ENCODE measurements around the gene FBN2.
"Not testable (repeated sequence)": the region's sequence is repeated elsewhere in the genome, so short reads cannot be mapped to it uniquely, and the experiment has no call there.

Gene FBN2

DNA sequence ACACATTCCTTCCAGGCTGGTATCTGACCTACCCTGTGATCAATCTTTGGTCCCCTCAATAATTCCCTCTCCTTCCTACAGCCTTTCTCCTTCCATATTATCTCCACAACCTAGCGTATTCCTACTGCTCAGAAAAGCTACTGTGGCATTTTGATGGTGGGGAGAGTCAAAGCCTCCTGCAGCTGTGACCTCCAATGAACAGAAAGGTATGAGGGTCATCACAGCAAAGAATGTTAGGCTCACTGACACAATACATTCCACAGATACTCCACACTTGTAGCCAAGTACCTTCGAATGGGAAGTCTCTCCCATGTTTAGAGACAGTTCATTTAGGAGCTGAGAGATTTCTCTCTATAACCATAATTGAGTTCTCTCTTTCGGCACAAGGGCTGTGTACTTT is 5.9 kb downstream of the FBN2 start:
- no peak for TF ChIP-seq POLR2A (IDR thresholded peaks at IDR 0.05; ENCODE audit: low read depth, low read length)
- no peak for TF ChIP-seq TAF1 (IDR thresholded peaks at IDR 0.05; ENCODE audit: borderline replicate concordance, low read depth, low read length)
- TF ChIP-seq POLR2AphosphoS5 (IDR thresholded peaks at IDR 0.05; ENCODE audit: low read depth, low read length), result no peak
- DNase-seq (ENCODE audit: insufficient read length) (no peak), FAIRE-seq (no peak)

DNA sequence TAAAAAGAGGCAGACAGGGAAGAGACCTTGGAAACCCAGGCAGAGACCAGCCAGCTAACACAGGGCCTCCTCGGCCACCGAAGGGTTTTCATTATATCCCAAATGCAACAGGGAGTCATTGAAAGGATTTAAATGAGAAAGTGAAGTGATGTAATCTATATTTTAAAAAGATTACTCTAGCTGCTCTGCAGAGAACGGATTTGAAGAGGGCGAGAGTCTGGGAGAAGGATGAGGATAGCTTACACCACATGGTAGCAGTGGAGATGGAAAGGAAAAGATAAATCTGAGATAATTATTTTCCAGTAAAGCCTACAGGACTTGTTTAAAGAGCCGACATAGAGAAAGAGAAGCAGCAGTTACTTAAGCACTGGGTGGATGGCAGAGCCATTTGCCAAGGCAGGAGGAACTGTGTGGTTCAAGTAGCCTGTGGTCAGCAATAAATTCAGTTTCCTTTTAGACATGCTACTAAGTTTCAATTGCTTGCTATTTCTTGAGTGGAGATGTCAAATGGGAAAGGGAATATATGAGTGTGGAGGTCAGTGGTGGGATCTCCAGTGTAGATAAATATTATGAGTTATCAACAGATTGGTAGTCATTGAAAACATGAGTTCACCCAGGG is 9.3 kb downstream of the FBN2 start:
- TF ChIP-seq TAF1 (IDR thresholded peaks at IDR 0.05; ENCODE audit: borderline replicate concordance, low read depth, low read length) (no peak), POLR2AphosphoS5 (IDR thresholded peaks at IDR 0.05; ENCODE audit: low read depth, low read length) (no peak), POLR2A (IDR thresholded peaks at IDR 0.05; ENCODE audit: low read depth, low read length) (no peak)
- FAIRE-seq, result no peak
- no peak for DNase-seq (ENCODE audit: insufficient read length)

DNA sequence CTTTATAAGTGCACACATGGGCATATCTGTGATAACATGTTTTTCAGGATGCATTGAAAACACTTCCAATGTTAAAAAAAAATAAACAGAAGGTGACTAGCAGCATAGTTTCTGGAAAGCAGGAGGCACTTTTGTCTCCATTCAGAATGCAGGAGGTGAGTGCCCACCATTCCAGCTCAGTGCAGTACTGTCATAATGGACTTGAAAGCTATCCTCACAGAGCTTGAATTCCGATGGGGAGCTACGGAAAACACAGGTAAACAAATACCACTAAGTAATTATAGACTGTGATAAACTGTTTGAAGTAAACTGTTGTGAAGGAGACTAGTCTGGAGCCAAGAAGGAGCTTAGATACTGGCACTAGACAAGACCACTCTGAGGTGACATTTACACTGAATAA is 9.9 kb downstream of the FBN2 start:
- no peak for FAIRE-seq
- no peak for DNase-seq (ENCODE audit: insufficient read length)
- TF ChIP-seq POLR2AphosphoS5 (IDR thresholded peaks at IDR 0.05; ENCODE audit: low read depth, low read length) (no peak), TAF1 (IDR thresholded peaks at IDR 0.05; ENCODE audit: borderline replicate concordance, low read depth, low read length) (no peak), POLR2A (IDR thresholded peaks at IDR 0.05; ENCODE audit: low read depth, low read length) (no peak)

DNA sequence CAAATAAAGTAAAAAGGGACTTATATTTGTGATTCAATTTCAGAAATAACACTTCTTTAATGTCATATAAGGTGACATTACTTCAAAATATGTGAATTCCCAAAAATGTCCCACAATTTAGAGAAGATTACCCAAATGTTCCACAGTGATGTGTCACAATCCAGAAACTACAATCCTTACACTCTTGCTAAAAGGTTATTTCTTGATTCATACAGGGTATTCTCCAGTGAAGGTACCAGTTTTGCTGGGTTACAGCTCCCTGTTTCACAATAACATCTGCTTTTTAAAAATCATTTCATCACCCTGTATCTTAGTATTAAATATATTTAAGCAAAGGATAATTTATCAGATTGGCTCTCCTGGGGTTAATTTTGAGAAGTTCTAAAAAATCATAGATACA is 11.0 kb downstream of the FBN2 start:
- TF ChIP-seq POLR2AphosphoS5 (IDR thresholded peaks at IDR 0.05; ENCODE audit: low read depth, low read length) (no peak), TAF1 (IDR thresholded peaks at IDR 0.05; ENCODE audit: borderline replicate concordance, low read depth, low read length) (no peak), POLR2A (IDR thresholded peaks at IDR 0.05; ENCODE audit: low read depth, low read length) (no peak)
- FAIRE-seq (no peak), DNase-seq (ENCODE audit: insufficient read length) (no peak)

DNA sequence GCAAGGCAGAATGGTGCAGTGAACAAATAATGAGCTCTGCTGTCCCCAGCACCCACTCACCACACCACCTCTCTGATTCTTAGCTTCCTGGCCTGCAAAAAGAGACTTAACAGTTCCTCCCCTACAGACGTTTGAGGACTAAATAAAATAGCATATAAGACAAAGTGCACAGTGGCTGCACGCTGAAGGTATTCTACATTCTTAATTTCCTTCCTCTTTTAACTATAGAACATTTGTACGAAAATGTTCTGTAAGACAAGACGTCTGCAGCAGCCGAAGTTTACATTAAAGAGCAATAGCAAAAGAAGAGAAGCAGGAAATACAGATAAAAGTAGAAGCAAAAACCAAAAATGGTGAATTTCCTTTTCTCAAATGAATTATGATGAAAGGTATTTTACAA is 15.7 kb downstream of the FBN2 start:
- TF ChIP-seq POLR2AphosphoS5 (IDR thresholded peaks at IDR 0.05; ENCODE audit: low read depth, low read length), result no peak
- TF ChIP-seq POLR2A (IDR thresholded peaks at IDR 0.05; ENCODE audit: low read depth, low read length), result no peak
- TF ChIP-seq TAF1 (IDR thresholded peaks at IDR 0.05; ENCODE audit: borderline replicate concordance, low read depth, low read length), result no peak
- FAIRE-seq (no peak), DNase-seq (ENCODE audit: insufficient read length) (no peak)

DNA sequence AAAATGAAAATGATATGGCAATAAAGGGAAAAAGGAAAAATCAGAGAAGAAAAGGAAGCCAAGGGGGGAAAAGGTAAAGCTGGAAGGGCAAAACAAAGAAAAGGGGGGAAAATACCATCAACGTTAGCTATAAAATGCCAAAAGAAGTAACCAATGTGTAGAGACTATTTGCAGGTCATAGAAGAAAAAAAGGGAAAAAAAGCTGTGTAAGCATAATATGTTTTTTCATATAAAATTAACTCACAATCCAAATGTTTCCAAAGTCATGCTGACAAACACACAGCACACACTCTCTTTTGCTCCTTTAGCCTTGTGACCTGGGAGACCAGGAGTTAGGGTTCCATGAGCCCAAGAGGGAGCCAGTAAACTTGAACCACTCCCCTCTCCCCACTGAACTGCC is 18.2 kb downstream of the FBN2 start:
- no peak for TF ChIP-seq TAF1 (IDR thresholded peaks at IDR 0.05; ENCODE audit: borderline replicate concordance, low read depth, low read length)
- no peak for TF ChIP-seq POLR2A (IDR thresholded peaks at IDR 0.05; ENCODE audit: low read depth, low read length)
- no peak for TF ChIP-seq POLR2AphosphoS5 (IDR thresholded peaks at IDR 0.05; ENCODE audit: low read depth, low read length)
- DNase-seq (ENCODE audit: insufficient read length), result no peak
- FAIRE-seq, result no peak

DNA sequence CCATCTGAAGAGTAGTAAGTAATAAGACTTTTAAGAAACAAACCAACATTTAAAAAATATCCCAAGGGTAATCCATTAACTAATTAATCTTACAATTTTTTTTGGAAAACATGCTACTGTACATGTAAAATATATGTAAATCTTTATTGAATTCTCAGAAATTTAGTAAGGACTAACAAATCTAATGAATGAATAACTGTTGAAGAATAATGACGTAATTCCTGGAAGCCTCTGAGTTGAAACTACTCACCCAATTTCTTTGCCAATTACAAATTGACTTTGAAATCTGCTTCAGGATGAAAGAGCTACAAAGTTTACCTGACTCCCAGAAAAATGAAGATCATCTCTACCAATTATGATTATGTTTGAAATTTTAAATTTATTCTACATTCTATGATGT is 21.1 kb downstream of the FBN2 start:
- FAIRE-seq, result no peak

DNA sequence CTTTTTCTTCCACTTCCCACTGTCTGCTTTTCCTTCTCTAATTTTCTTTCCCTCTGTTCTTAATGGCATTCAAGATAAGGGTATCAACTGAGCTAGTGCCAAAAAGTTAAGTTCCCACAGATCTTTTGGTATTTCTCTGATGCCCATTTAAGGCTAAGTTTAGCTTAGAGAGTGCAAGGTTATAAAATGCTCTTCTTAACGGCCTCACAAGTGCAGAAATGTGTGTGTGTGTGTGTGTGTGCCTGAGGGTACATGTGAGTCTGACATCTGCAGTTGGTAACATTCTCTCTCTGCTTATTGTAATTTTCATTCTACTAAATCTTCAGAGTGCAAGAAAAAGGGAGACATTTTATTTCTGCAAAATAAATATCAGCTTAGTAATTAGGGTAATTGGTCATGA is 24.2 kb downstream of the FBN2 start:
- no peak for FAIRE-seq
- TF ChIP-seq POLR2A (IDR thresholded peaks at IDR 0.05; ENCODE audit: low read depth, low read length), result no peak
- TF ChIP-seq TAF1 (IDR thresholded peaks at IDR 0.05; ENCODE audit: borderline replicate concordance, low read depth, low read length), result no peak
- DNase-seq (ENCODE audit: insufficient read length), result no peak

More for the DNA sequence above, 21.1 kb downstream of the FBN2 start:
- TF ChIP-seq TAF1 (IDR thresholded peaks at IDR 0.05; ENCODE audit: borderline replicate concordance, low read depth, low read length) (no peak), POLR2AphosphoS5 (IDR thresholded peaks at IDR 0.05; ENCODE audit: low read depth, low read length) (no peak), POLR2A (IDR thresholded peaks at IDR 0.05; ENCODE audit: low read depth, low read length) (no peak)
- DNase-seq (ENCODE audit: insufficient read length), result no peak

DNA sequence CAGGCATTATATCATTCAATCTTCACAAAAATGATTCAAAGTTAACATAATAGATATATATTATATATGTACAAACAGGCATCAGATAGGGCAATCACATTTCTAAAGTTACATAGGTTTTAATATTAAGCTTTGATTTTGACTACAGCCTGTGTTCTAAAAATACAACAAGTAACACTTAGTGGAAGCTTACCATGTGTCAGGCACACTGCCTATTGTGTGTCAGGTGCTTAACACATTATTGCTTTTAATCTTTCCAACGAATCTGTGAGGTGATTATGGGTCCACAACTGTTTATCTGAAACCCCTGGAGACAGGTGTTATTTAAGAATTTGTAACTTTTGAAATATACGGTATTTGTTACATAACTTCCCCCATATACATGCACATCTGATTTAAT is 25.2 kb downstream of the FBN2 start:
- FAIRE-seq (no peak), DNase-seq (ENCODE audit: insufficient read length) (no peak)
- no peak for TF ChIP-seq POLR2AphosphoS5 (IDR thresholded peaks at IDR 0.05; ENCODE audit: low read depth, low read length)
- no peak for TF ChIP-seq TAF1 (IDR thresholded peaks at IDR 0.05; ENCODE audit: borderline replicate concordance, low read depth, low read length)
- no peak for TF ChIP-seq POLR2A (IDR thresholded peaks at IDR 0.05; ENCODE audit: low read depth, low read length)

DNA sequence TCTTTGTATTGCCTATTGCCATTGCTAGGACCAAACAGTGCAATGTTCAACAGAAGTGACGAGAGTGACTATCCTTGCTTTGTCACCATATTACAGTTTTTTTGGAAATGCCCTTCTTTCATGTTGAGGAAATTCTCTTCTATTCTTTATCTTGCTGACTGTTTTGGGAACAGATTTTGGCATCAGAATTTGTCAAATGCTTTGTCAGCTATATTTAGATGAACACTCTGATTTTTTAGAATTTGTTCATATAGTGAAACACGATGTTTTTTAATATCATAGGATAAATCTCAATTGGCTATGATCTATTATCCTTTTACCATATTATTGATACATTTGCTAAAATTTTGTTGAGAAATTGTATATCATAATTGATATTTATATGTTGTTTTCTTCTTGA is 31.4 kb downstream of the FBN2 start:
- DNase-seq (ENCODE audit: insufficient read length) (no peak), FAIRE-seq (no peak)
- no peak for TF ChIP-seq POLR2AphosphoS5 (IDR thresholded peaks at IDR 0.05; ENCODE audit: low read depth, low read length)
- TF ChIP-seq TAF1 (IDR thresholded peaks at IDR 0.05; ENCODE audit: borderline replicate concordance, low read depth, low read length), result no peak
- no peak for TF ChIP-seq POLR2A (IDR thresholded peaks at IDR 0.05; ENCODE audit: low read depth, low read length)

DNA sequence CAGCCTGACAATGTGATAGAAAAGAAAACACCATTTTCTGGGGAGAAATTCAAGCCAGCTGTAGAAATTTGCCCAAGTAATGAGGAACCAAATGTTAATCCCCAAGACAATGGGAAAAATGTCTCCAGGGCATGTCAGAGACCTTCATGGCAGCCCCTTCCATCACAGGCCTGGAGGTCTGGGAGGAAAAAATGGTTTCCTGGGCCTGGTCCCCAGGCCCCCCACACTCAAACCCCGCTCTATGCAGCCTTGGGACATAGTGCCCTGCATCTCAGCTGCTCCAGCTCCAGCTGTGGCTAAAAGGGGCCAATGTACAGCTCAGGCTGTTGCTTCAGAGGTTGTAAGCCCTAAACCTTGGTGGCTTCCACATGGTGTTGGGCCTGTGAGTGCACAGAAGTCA is 34.3 kb downstream of the FBN2 start:
- not testable (repeated sequence) for DNase-seq (ENCODE audit: insufficient read length); FAIRE-seq

DNA sequence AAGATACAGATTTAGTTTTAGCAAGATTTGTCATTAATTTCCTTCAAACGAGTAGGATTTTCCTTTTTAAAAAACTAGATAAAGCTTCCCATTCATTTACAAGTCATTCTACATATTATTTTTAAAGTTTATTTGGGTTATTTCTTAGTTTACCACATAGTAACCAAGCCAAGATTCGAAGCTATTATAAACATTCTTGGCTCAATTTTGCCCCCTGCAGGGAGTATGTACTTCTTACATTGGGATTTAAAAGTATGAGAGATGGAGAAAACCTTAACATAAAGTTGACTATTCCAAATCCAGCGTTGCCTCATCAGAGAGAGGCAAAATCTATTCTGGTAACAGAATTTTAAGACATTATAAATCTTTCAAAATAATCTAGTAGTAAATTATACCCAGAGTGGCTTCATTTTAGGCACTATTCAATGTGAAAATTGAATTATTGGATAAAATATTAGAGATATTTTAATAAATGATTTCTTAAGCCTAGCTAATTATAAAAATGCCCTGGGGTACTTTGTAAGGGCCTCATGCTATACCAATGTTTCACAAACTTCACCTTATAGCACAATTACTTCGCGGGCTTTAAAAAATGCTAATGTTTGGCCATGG is 39.1 kb downstream of the FBN2 start:
- no peak for DNase-seq (ENCODE audit: insufficient read length)
- FAIRE-seq, result no peak
- TF ChIP-seq TAF1 (IDR thresholded peaks at IDR 0.05; ENCODE audit: borderline replicate concordance, low read depth, low read length) (no peak), POLR2A (IDR thresholded peaks at IDR 0.05; ENCODE audit: low read depth, low read length) (no peak), POLR2AphosphoS5 (IDR thresholded peaks at IDR 0.05; ENCODE audit: low read depth, low read length) (no peak)
